ENCODE data around the gene CHD9. TPM values are rescaled to one million over a fixed set of nuclear protein-coding genes. Genes with fewer than 3 reads are reported as not detected.

Gene CHD9
- total and polyA plus RNA-seq, 9 donors = 22.6 to 94.8 (median 46.8) TPM

- no peaks in the 10 kb centered on the region for H3K27me3 ChIP-seq (ENCODE audit: control insufficient read depth, insufficient read depth, low read length)
- peak; percentile 42 for DNase-seq
- peaks cover 2% of the 10 kb centered on the region for H3K36me3 ChIP-seq (ENCODE audit: control insufficient read depth, insufficient read depth, low read length)
- H3K27ac ChIP-seq (ENCODE audit: low read length) = no peak overlapping the region
- peaks cover 5% of the 10 kb centered on the region for H3K4me1 ChIP-seq (ENCODE audit: control insufficient read depth, insufficient read depth, low read length)
- H3K4me3 ChIP-seq (ENCODE audit: low read length) = no peak overlapping the region
- 60% methylated on average over 1 of the region's 2 CpGs for WGBS (ENCODE audit: insufficient coverage)
- no peaks in the 10 kb centered on the region for H3K9me3 ChIP-seq (replicated peaks; ENCODE audit: control insufficient read depth, low read depth, low read length)
Observed at GRCh38 chr16:53216798-53217197, 162.0 kb downstream of the CHD9 start.

- Histone ChIP-seq H3K27ac (ENCODE audit: low read length) (peak overlapping the region; percentile 62), H3K9me3 (replicated peaks; ENCODE audit: control insufficient read depth, low read depth, low read length) (no peaks in the 10 kb centered on the region), H3K4me3 (ENCODE audit: low read length) (no peak overlapping the region), H3K4me1 (ENCODE audit: control insufficient read depth, insufficient read depth, low read length) (peaks cover 5% of the 10 kb centered on the region), H3K27me3 (ENCODE audit: control insufficient read depth, insufficient read depth, low read length) (no peaks in the 10 kb centered on the region), H3K36me3 (ENCODE audit: control insufficient read depth, insufficient read depth, low read length) (peaks cover 4% of the 10 kb centered on the region)
- WGBS (ENCODE audit: insufficient coverage) = 17% methylated on average over 3 of the region's 4 CpGs
- peak; percentile 89 for DNase-seq
Observed at GRCh38 chr16:53219371-53219770, 164.6 kb downstream of the CHD9 start.

GRCh38 chr16:53219795-53220454 is 165.1 kb downstream of the CHD9 start:
- no peak overlapping the region for H3K4me3 ChIP-seq (ENCODE audit: low read length)

GRCh38 chr16:53220585-53220984 is 165.8 kb downstream of the CHD9 start:
- Histone ChIP-seq H3K36me3 (ENCODE audit: control insufficient read depth, insufficient read depth, low read length) (peaks cover 8% of the 10 kb centered on the region), H3K9me3 (replicated peaks; ENCODE audit: control insufficient read depth, low read depth, low read length) (no peaks in the 10 kb centered on the region), H3K4me3 (ENCODE audit: low read length) (no peak overlapping the region), H3K27me3 (ENCODE audit: control insufficient read depth, insufficient read depth, low read length) (no peaks in the 10 kb centered on the region), H3K4me1 (ENCODE audit: control insufficient read depth, insufficient read depth, low read length) (peaks cover 5% of the 10 kb centered on the region), H3K27ac (ENCODE audit: low read length) (peak overlapping the region; percentile 62)
- DNase-seq = no peak
- 100% methylated on average over 1 of the region's 2 CpGs for WGBS (ENCODE audit: insufficient coverage)

More at GRCh38 chr16:53219795-53220454, 165.1 kb downstream of the CHD9 start:
- Histone ChIP-seq H3K27me3 (ENCODE audit: control insufficient read depth, insufficient read depth, low read length) (no peaks in the 10 kb centered on the region), H3K36me3 (ENCODE audit: control insufficient read depth, insufficient read depth, low read length) (peaks cover 6% of the 10 kb centered on the region), H3K9me3 (replicated peaks; ENCODE audit: control insufficient read depth, low read depth, low read length) (no peaks in the 10 kb centered on the region), H3K4me1 (ENCODE audit: control insufficient read depth, insufficient read depth, low read length) (peaks cover 5% of the 10 kb centered on the region), H3K27ac (ENCODE audit: low read length) (peak overlapping the region; percentile 62)
- DNase-seq = peak; percentile 73
- WGBS (ENCODE audit: insufficient coverage) = 10% methylated on average over 1 of the region's 2 CpGs

- H3K27ac ChIP-seq (ENCODE audit: low read length) = no peak overlapping the region
- WGBS (ENCODE audit: insufficient coverage) = no CpG with 5 or more reads among the region's 2 CpGs
Observed at GRCh38 chr16:53224951-53225533, 170.3 kb downstream of the CHD9 start.

GRCh38 chr16:53232826-53233529 is 178.2 kb downstream of the CHD9 start:
- DNase-seq = no peak
- no peaks in the 10 kb centered on the region for H3K4me1 ChIP-seq (ENCODE audit: control insufficient read depth, insufficient read depth, low read length)
- peaks cover 34% of the 10 kb centered on the region for H3K36me3 ChIP-seq (ENCODE audit: control insufficient read depth, insufficient read depth, low read length)
- H3K27me3 ChIP-seq (ENCODE audit: control insufficient read depth, insufficient read depth, low read length) = no peaks in the 10 kb centered on the region
- no peak overlapping the region for H3K4me3 ChIP-seq (ENCODE audit: low read length)
- 82% methylated on average over 2 of the region's 3 CpGs for WGBS (ENCODE audit: insufficient coverage)
- H3K27ac ChIP-seq (ENCODE audit: low read length) = no peak overlapping the region
- no peaks in the 10 kb centered on the region for H3K9me3 ChIP-seq (replicated peaks; ENCODE audit: control insufficient read depth, low read depth, low read length)

More at GRCh38 chr16:53224951-53225533, 170.3 kb downstream of the CHD9 start:
- Histone ChIP-seq H3K27me3 (ENCODE audit: control insufficient read depth, insufficient read depth, low read length) (no peaks in the 10 kb centered on the region), H3K4me3 (ENCODE audit: low read length) (no peak overlapping the region), H3K36me3 (ENCODE audit: control insufficient read depth, insufficient read depth, low read length) (peaks cover 5% of the 10 kb centered on the region), H3K4me1 (ENCODE audit: control insufficient read depth, insufficient read depth, low read length) (peaks cover 2% of the 10 kb centered on the region), H3K9me3 (replicated peaks; ENCODE audit: control insufficient read depth, low read depth, low read length) (no peaks in the 10 kb centered on the region)
- no peak for DNase-seq

- H3K36me3 ChIP-seq (ENCODE audit: control insufficient read depth, insufficient read depth, low read length) = peaks cover 38% of the 10 kb centered on the region
- H3K4me1 ChIP-seq (ENCODE audit: control insufficient read depth, insufficient read depth, low read length) = no peaks in the 10 kb centered on the region
- no CpG with 5 or more reads among the region's 2 CpGs for WGBS (ENCODE audit: insufficient coverage)
Observed at GRCh38 chr16:53234836-53235235, 180.0 kb downstream of the CHD9 start.

GRCh38 chr16:53235851-53236250 is 181.1 kb downstream of the CHD9 start:
- WGBS (ENCODE audit: insufficient coverage) = no CpG with 5 or more reads among the region's 3 CpGs
- no peak for DNase-seq
- no peaks in the 10 kb centered on the region for H3K9me3 ChIP-seq (replicated peaks; ENCODE audit: control insufficient read depth, low read depth, low read length)
- H3K27ac ChIP-seq (ENCODE audit: low read length) = no peak overlapping the region
- no peak overlapping the region for H3K4me3 ChIP-seq (ENCODE audit: low read length)
- no peaks in the 10 kb centered on the region for H3K27me3 ChIP-seq (ENCODE audit: control insufficient read depth, insufficient read depth, low read length)
- peaks cover 36% of the 10 kb centered on the region for H3K36me3 ChIP-seq (ENCODE audit: control insufficient read depth, insufficient read depth, low read length)
- no peaks in the 10 kb centered on the region for H3K4me1 ChIP-seq (ENCODE audit: control insufficient read depth, insufficient read depth, low read length)

More at GRCh38 chr16:53234836-53235235, 180.0 kb downstream of the CHD9 start:
- H3K27ac ChIP-seq (ENCODE audit: low read length) = no peak overlapping the region
- H3K9me3 ChIP-seq (replicated peaks; ENCODE audit: control insufficient read depth, low read depth, low read length) = no peaks in the 10 kb centered on the region
- no peak for DNase-seq
- H3K27me3 ChIP-seq (ENCODE audit: control insufficient read depth, insufficient read depth, low read length) = no peaks in the 10 kb centered on the region
- H3K4me3 ChIP-seq (ENCODE audit: low read length) = no peak overlapping the region

- no peak overlapping the region for H3K27ac ChIP-seq (ENCODE audit: low read length)
- no CpG with 5 or more reads among the region's 1 CpG for WGBS (ENCODE audit: insufficient coverage)
- peaks cover 37% of the 10 kb centered on the region for H3K36me3 ChIP-seq (ENCODE audit: control insufficient read depth, insufficient read depth, low read length)
- no peak for DNase-seq
- no peaks in the 10 kb centered on the region for H3K27me3 ChIP-seq (ENCODE audit: control insufficient read depth, insufficient read depth, low read length)
- H3K4me3 ChIP-seq (ENCODE audit: low read length) = no peak overlapping the region
- H3K4me1 ChIP-seq (ENCODE audit: control insufficient read depth, insufficient read depth, low read length) = no peaks in the 10 kb centered on the region
- H3K9me3 ChIP-seq (replicated peaks; ENCODE audit: control insufficient read depth, low read depth, low read length) = peaks cover 8% of the 10 kb centered on the region
Observed at GRCh38 chr16:53249331-53249730, 194.5 kb downstream of the CHD9 start.

GRCh38 chr16:53257001-53257400 is 202.2 kb downstream of the CHD9 start:
- WGBS (ENCODE audit: insufficient coverage) = 50% methylated on average over 1 of the region's 2 CpGs
- H3K27me3 ChIP-seq (ENCODE audit: control insufficient read depth, insufficient read depth, low read length) = no peaks in the 10 kb centered on the region
- no peaks in the 10 kb centered on the region for H3K4me1 ChIP-seq (ENCODE audit: control insufficient read depth, insufficient read depth, low read length)
- no peak overlapping the region for H3K4me3 ChIP-seq (ENCODE audit: low read length)
- H3K9me3 ChIP-seq (replicated peaks; ENCODE audit: control insufficient read depth, low read depth, low read length) = peaks cover 5% of the 10 kb centered on the region
- DNase-seq = no peak
- peaks cover 43% of the 10 kb centered on the region for H3K36me3 ChIP-seq (ENCODE audit: control insufficient read depth, insufficient read depth, low read length)
- no peak overlapping the region for H3K27ac ChIP-seq (ENCODE audit: low read length)

Measured in muscle of leg (tissue), 11 donors.